WTC11 (cell line): ENCODE data around the gene ZNF646. TPM values are rescaled to one million over a fixed set of nuclear protein-coding genes. Genes with fewer than 3 reads are reported as not detected.

Experiments used
- ATAC-seq: fragments of 200-7000 bp; cut with Tn5 transposase; 2 replicates; pipeline ENCODE4 v1.10.0; 2021; ENCODE audit warnings: mild to moderate bottlenecking, moderate library complexity
- CTCF ChIA-PET: fragments of 300-600 bp; sonication (Branson Sonifier 250); formaldehyde crosslinking; loops from one replicate; lab custom pipeline; 2021; ENCODE audit warnings: antibody characterized with exemption; lab: Charles Lee
- POLR2A ChIA-PET: fragments of 350-600 bp; sonication (Branson Sonifier 250); formaldehyde crosslinking; loops from one replicate; lab custom pipeline; 2021; ENCODE audit warnings: antibody characterized with exemption; lab: Charles Lee
- DNase-seq: peaks from one replicate; pipeline ENCODE4 v3.0.0; 2021; ENCODE audit warnings: low spot score
- H3K27ac Mint-ChIP-seq: 2 replicates; pipeline ENCODE4 v1.8.0; 2021; ENCODE audit warnings: mixed read lengths
- H3K27me3 Mint-ChIP-seq: 2 replicates; pipeline ENCODE4 v1.8.0; 2021; ENCODE audit warnings: low read depth, mild to moderate bottlenecking, moderate library complexity, mixed read lengths
- H3K36me3 Mint-ChIP-seq: 2 replicates; pipeline ENCODE4 v1.8.0; 2021; ENCODE audit warnings: mixed read lengths
- H3K4me1 Mint-ChIP-seq: 2 replicates; pipeline ENCODE4 v1.8.0; 2022; ENCODE audit warnings: mixed read lengths
- H3K4me3 Mint-ChIP-seq: 2 replicates; pipeline ENCODE4 v1.8.0; 2021; ENCODE audit warnings: mild to moderate bottlenecking, moderate library complexity, mixed read lengths
- H3K9me3 Mint-ChIP-seq: 2 replicates; pipeline ENCODE4 v1.8.0; 2021; ENCODE audit warnings: mixed read lengths
- ATF2 ChIP-seq: sonication (generic); formaldehyde crosslinking; IDR thresholded peaks from 2 replicates; pipeline ENCODE4 v1.8.1; 2022; ENCODE audit warnings: low read depth, missing genetic modification reagents, borderline replicate concordance
- CREB1 ChIP-seq: sonication (generic); formaldehyde crosslinking; IDR thresholded peaks from 2 replicates; pipeline ENCODE4 v1.8.0; 2023; ENCODE audit warnings: mild to moderate bottlenecking, missing genetic modification reagents
- E2F5 ChIP-seq: sonication (generic); formaldehyde crosslinking; IDR thresholded peaks from 2 replicates; pipeline ENCODE4 v1.8.1; 2022; ENCODE audit warnings: mild to moderate bottlenecking, moderate library complexity, missing genetic modification reagents
- ELF4 ChIP-seq: sonication (generic); formaldehyde crosslinking; IDR thresholded peaks from 2 replicates; pipeline ENCODE4 v1.8.1; 2022; ENCODE audit warnings: low read depth, mild to moderate bottlenecking, moderate library complexity, missing genetic modification reagents
- HMGA2 ChIP-seq: fragments of 250-450 bp; sonication (Bioruptor Pico); IDR thresholded peaks from 2 replicates; pipeline ENCODE4 v1.4.0; 2021; ENCODE audit warnings: mild to moderate bottlenecking, moderate library complexity
- JAZF1 ChIP-seq: fragments of 250-450 bp; sonication (Bioruptor Pico); IDR thresholded peaks from 2 replicates; pipeline ENCODE4 v1.9.0; 2021; ENCODE audit warnings: moderate library complexity, mild to moderate bottlenecking, inconsistent platforms
- KAT7 ChIP-seq: sonication (generic); formaldehyde crosslinking; IDR thresholded peaks from 2 replicates; pipeline ENCODE4 v1.8.1; 2023; ENCODE audit warnings: missing genetic modification reagents, mild to moderate bottlenecking, borderline replicate concordance
- NFATC4 ChIP-seq: fragments of 250-450 bp; sonication (Bioruptor Pico); IDR thresholded peaks from 2 replicates; pipeline ENCODE4 v1.9.0; 2021; ENCODE audit warnings: mild to moderate bottlenecking
- TEAD1 ChIP-seq: sonication (generic); formaldehyde crosslinking; IDR thresholded peaks from 2 replicates; pipeline ENCODE4 v1.8.0; 2022; ENCODE audit warnings: mild to moderate bottlenecking, missing genetic modification reagents
- TEAD4 ChIP-seq: sonication (generic); formaldehyde crosslinking; IDR thresholded peaks from 2 replicates; pipeline ENCODE4 v1.8.0; 2022; ENCODE audit warnings: mild to moderate bottlenecking, missing genetic modification reagents
- TP53 ChIP-seq: sonication (generic); formaldehyde crosslinking; IDR thresholded peaks from 2 replicates; pipeline ENCODE4 v1.8.1; 2023; ENCODE audit warnings: mild to moderate bottlenecking, missing genetic modification reagents
- ZBTB21 ChIP-seq: sonication (generic); formaldehyde crosslinking; IDR thresholded peaks from 2 replicates; pipeline ENCODE4 v1.8.1; 2023; ENCODE audit warnings: mild to moderate bottlenecking, missing genetic modification reagents, borderline replicate concordance
- ZNF138 ChIP-seq: sonication (generic); formaldehyde crosslinking; conservative IDR thresholded peaks from 2 replicates; pipeline ENCODE4 v1.8.1; 2022; ENCODE audit warnings: mild to moderate bottlenecking, moderate library complexity, missing genetic modification reagents
- ZNF396 ChIP-seq: fragments of 250-450 bp; sonication (Bioruptor Pico); IDR thresholded peaks from 2 replicates; pipeline ENCODE4 v1.8.0; 2021; ENCODE audit warnings: mild to moderate bottlenecking, moderate library complexity, borderline replicate concordance
- ZNF416 ChIP-seq: fragments of 250-450 bp; sonication (Bioruptor Pico); IDR thresholded peaks from 2 replicates; pipeline ENCODE4 v1.9.0; 2021; ENCODE audit warnings: mild to moderate bottlenecking, inconsistent platforms
- ZNF423 ChIP-seq: fragments of 250-450 bp; sonication (Bioruptor Pico); IDR thresholded peaks from 2 replicates; pipeline ENCODE4 v2.1.2; 2022; ENCODE audit warnings: mild to moderate bottlenecking, moderate library complexity
- total RNA-seq: library from RNA; stranded (reverse); gene quantifications from 3 replicates; pipeline ENCODE4 v1.2.3, GENCODE V29; 2021
- TF ChIP-seq, protein P1 (sequence below): sonication (generic); formaldehyde crosslinking; IDR thresholded peaks from 2 replicates; pipeline ENCODE4 v1.8.0; 2022; ENCODE audit warnings: mild to moderate bottlenecking, missing genetic modification reagents
- TF ChIP-seq, protein P2 (sequence below): sonication (generic); formaldehyde crosslinking; IDR thresholded peaks from 2 replicates; pipeline ENCODE4 v1.8.1; 2022; ENCODE audit warnings: low read depth, mild to moderate bottlenecking, moderate library complexity, missing genetic modification reagents, borderline replicate concordance
- TF ChIP-seq, protein P3 (sequence below): sonication (generic); formaldehyde crosslinking; IDR thresholded peaks from 2 replicates; pipeline ENCODE4 v1.8.0; 2023; ENCODE audit warnings: missing genetic modification reagents
- TF ChIP-seq, protein P4 (sequence below): fragments of 250-450 bp; sonication (Bioruptor Pico); IDR thresholded peaks from 2 replicates; pipeline ENCODE4 v1.9.0; 2021; ENCODE audit warnings: mild to moderate bottlenecking, borderline replicate concordance

ZNF646 gene
- total RNA-seq, 1 experiment from 2014 or later, result 29.3 TPM

DNA sequence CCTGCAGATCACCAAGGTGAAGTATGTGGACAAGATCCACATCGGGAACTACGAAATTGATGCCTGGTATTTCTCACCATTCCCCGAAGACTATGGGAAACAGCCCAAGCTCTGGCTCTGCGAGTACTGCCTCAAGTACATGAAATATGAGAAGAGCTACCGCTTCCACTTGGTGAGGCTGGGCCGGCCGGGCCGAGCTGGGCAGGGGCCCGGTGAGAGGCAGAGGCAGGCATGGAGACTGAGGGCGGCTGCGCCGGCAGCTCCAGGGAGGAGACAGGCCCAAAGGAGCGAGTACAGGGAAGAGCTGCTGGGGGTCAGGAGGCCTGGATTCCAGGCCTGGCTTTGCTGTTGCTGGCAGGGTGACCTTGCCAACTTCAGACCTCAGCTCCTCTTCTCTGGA, 53.0 kb downstream of the ZNF646 start:
- Mint-ChIP-seq H3K27ac (0 out of 2 replicates have a peak overlapping the region, but pooled peaks have one; percentile 60), H3K27me3 (no peaks in the 10 kb centered on the region), H3K9me3 (no peaks in the 10 kb centered on the region), H3K36me3 (peaks cover 17% of the 10 kb centered on the region), H3K4me3 (no peak overlapping the region), H3K4me1 (peaks cover 20% of the 10 kb centered on the region)
- CTCF ChIA-PET, result interaction anchor here (0.6 to 2.1 kb wide), 4 partner anchors 10 to 541 kb away, joined by 3 to 10 read pairs (median 3); partner anchors contain the start of gene KAT8
- POLR2A ChIA-PET, result interaction anchor here (1.1 kb wide), 1 partner anchor 10 kb away, joined by 4 read pairs; the partner anchor contains the start of gene KAT8
- TF ChIP-seq TEAD4 (CRISPR knock-in tag) (no peak), ZNF423 (CRISPR knock-in tag) (no peak), E2F5 (CRISPR knock-in tag) (no peak), ZNF416 (no peak), ELF4 (no peak), KAT7 (CRISPR knock-in tag) (no peak), ATF2 (no peak), ZNF138 (CRISPR knock-in tag) (no peak), NFATC4 (no peak), JAZF1 (CRISPR knock-in tag) (no peak), ZNF396 (CRISPR knock-in tag) (no peak), TP53 (CRISPR knock-in tag) (no peak), ZBTB21 (CRISPR knock-in tag) (no peak), CREB1 (CRISPR knock-in tag) (no peak), TEAD1 (CRISPR knock-in tag) (no peak), HMGA2 (CRISPR knock-in tag) (no peak)
- TF ChIP-seq, protein P1, sequence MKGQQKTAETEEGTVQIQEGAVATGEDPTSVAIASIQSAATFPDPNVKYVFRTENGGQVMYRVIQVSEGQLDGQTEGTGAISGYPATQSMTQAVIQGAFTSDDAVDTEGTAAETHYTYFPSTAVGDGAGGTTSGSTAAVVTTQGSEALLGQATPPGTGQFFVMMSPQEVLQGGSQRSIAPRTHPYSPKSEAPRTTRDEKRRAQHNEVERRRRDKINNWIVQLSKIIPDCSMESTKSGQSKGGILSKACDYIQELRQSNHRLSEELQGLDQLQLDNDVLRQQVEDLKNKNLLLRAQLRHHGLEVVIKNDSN (CRISPR knock-in tag), result no peak
- TF ChIP-seq, protein P2, sequence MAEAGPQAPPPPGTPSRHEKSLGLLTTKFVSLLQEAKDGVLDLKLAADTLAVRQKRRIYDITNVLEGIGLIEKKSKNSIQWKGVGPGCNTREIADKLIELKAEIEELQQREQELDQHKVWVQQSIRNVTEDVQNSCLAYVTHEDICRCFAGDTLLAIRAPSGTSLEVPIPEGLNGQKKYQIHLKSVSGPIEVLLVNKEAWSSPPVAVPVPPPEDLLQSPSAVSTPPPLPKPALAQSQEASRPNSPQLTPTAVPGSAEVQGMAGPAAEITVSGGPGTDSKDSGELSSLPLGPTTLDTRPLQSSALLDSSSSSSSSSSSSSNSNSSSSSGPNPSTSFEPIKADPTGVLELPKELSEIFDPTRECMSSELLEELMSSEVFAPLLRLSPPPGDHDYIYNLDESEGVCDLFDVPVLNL (CRISPR knock-in tag), result no peak
- TF ChIP-seq, protein P3, sequence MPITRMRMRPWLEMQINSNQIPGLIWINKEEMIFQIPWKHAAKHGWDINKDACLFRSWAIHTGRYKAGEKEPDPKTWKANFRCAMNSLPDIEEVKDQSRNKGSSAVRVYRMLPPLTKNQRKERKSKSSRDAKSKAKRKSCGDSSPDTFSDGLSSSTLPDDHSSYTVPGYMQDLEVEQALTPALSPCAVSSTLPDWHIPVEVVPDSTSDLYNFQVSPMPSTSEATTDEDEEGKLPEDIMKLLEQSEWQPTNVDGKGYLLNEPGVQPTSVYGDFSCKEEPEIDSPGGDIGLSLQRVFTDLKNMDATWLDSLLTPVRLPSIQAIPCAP, result no peak
- TF ChIP-seq, protein P4, sequence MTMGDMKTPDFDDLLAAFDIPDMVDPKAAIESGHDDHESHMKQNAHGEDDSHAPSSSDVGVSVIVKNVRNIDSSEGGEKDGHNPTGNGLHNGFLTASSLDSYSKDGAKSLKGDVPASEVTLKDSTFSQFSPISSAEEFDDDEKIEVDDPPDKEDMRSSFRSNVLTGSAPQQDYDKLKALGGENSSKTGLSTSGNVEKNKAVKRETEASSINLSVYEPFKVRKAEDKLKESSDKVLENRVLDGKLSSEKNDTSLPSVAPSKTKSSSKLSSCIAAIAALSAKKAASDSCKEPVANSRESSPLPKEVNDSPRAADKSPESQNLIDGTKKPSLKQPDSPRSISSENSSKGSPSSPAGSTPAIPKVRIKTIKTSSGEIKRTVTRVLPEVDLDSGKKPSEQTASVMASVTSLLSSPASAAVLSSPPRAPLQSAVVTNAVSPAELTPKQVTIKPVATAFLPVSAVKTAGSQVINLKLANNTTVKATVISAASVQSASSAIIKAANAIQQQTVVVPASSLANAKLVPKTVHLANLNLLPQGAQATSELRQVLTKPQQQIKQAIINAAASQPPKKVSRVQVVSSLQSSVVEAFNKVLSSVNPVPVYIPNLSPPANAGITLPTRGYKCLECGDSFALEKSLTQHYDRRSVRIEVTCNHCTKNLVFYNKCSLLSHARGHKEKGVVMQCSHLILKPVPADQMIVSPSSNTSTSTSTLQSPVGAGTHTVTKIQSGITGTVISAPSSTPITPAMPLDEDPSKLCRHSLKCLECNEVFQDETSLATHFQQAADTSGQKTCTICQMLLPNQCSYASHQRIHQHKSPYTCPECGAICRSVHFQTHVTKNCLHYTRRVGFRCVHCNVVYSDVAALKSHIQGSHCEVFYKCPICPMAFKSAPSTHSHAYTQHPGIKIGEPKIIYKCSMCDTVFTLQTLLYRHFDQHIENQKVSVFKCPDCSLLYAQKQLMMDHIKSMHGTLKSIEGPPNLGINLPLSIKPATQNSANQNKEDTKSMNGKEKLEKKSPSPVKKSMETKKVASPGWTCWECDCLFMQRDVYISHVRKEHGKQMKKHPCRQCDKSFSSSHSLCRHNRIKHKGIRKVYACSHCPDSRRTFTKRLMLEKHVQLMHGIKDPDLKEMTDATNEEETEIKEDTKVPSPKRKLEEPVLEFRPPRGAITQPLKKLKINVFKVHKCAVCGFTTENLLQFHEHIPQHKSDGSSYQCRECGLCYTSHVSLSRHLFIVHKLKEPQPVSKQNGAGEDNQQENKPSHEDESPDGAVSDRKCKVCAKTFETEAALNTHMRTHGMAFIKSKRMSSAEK (CRISPR knock-in tag), result no peak
- ATAC-seq, result no peak
- no peak for DNase-seq
